Measurements from ENCODE around the gene CFAP20DC. TPM values are rescaled to one million over a fixed set of nuclear protein-coding genes. Genes with fewer than 3 reads are reported as not detected.

Gene CFAP20DC
- total and polyA plus RNA-seq, 2 of the 4 experiments (the other 2 are of a cell fraction), result 1.2 to 1.6 TPM

- DNase-seq (no peak), ATAC-seq (ENCODE audit: low read depth) (no peak)
- H3K14ac ChIP-seq (replicated peaks; ENCODE audit: low read depth, low read length), result no peak overlapping the region
- no peaks in the 10 kb centered on the region for H4K20me1 ChIP-seq (ENCODE audit: insufficient read depth, low read length)
- H3K4me3 ChIP-seq (ENCODE audit: insufficient read depth, low read depth, low read length), result no peak overlapping the region
- no peaks in the 10 kb centered on the region for H3K9me3 ChIP-seq (ENCODE audit: control insufficient read depth, insufficient read depth, low read length)
- no peaks in the 10 kb centered on the region for H3K4me1 ChIP-seq (ENCODE audit: control insufficient read depth, insufficient read depth, low read length)
- no peak overlapping the region for H4K8ac ChIP-seq (ENCODE audit: low read depth in 2 of 2, low read length in 2 of 2)
- H3K23ac ChIP-seq (ENCODE audit: low read depth, low read length), result no peak overlapping the region
- no peaks in the 10 kb centered on the region for H3K36me3 ChIP-seq (ENCODE audit: control insufficient read depth, insufficient read depth, low read length)
- no peak overlapping the region for H2AFZ ChIP-seq (replicated peaks; ENCODE audit: low read length, poor library complexity)
- no CpG with 5 or more reads among the region's 1 CpG for WGBS, 2 experiments (ENCODE audit: extremely low coverage in 2 of 2, insufficient read length in 1 of 2)
- intact Hi-C loops (cut with micrococcal nuclease) (no loop called here), in situ Hi-C loops (cut with MboI; ENCODE audit: low sequenced_read_pairs) (no loop called here), dilution Hi-C loops (cut with HindIII; ENCODE audit: low sequenced_read_pairs, unreplicated experiment) (no loop called here)
- ChIA-PET CTCF (interaction anchor here (1.0 kb wide), 1 partner anchor 17 kb away, joined by 3 read pairs; no protein-coding TSS in a partner anchor), POLR2A (ENCODE audit: unreplicated experiment) (no interaction called here)
- H4K91ac ChIP-seq (ENCODE audit: insufficient read depth, low read depth, low read length), result no peak overlapping the region
- no peaks in the 10 kb centered on the region for H3K79me1 ChIP-seq (ENCODE audit: low read depth in 1 of 2, low read length in 2 of 2)
- H3K18ac ChIP-seq (ENCODE audit: low read depth, low read length), result no peak overlapping the region
- H3K56ac ChIP-seq (ENCODE audit: extremely low read depth, insufficient read depth, low read length), result no peak overlapping the region
- H4K5ac ChIP-seq (ENCODE audit: low read depth, low read length), result no peak overlapping the region
- no peak overlapping the region for H2BK15ac ChIP-seq (ENCODE audit: low read depth, low read length)
- H3K27me3 ChIP-seq (ENCODE audit: control insufficient read depth, insufficient read depth, low read length), result no peaks in the 10 kb centered on the region
- no peak overlapping the region for H2BK5ac ChIP-seq (ENCODE audit: low read depth, low read length, poor library complexity, severe bottlenecking)
- no peak overlapping the region for H3K9ac ChIP-seq (ENCODE audit: low read depth, low read length)
- H2BK120ac ChIP-seq (ENCODE audit: low read depth, low read length), result no peak overlapping the region
- H2AK9ac ChIP-seq (replicated peaks; ENCODE audit: low read depth, low read length, poor library complexity), result no peak overlapping the region
- no peak overlapping the region for H3K4ac ChIP-seq (ENCODE audit: low read depth, low read length)
- no peak overlapping the region for H3K4me2 ChIP-seq (ENCODE audit: low read depth, low read length)
- no peak overlapping the region for H2BK20ac ChIP-seq (ENCODE audit: low read depth, low read length)
- H3K27ac ChIP-seq (ENCODE audit: insufficient read depth, low read length), result no peak overlapping the region
- no peaks in the 10 kb centered on the region for H3K9me1 ChIP-seq (ENCODE audit: insufficient read depth, low read length)
- no TSS peak for BruUV-seq (replicated peaks)
- no peak overlapping the region for H2AK5ac ChIP-seq (ENCODE audit: low read depth, low read length)
- TF ChIP-seq MAFK (IDR thresholded peaks at IDR 0.05; ENCODE audit: low read depth, low read length), result no peak
- TF ChIP-seq MAZ (IDR thresholded peaks at IDR 0.05; ENCODE audit: borderline replicate concordance, low read depth, low read length), result no peak
- TF ChIP-seq CEBPB (IDR thresholded peaks at IDR 0.05; ENCODE audit: low read depth, low read length), result no peak
- TF ChIP-seq POLR2A (IDR thresholded peaks at IDR 0.05; ENCODE audit: low read depth, low read length), result no peak
- TF ChIP-seq USF2 (IDR thresholded peaks at IDR 0.05; ENCODE audit: low read depth, low read length), result no peak
- no peak for TF ChIP-seq CTCF (conservative IDR thresholded peaks at IDR 0.05; ENCODE audit: low read depth, low read length)
Measured at GRCh38 chr3:58857402-58857801, 192.4 kb downstream of the CFAP20DC start.
